Neural progenitor cell (in vitro differentiated cells): ENCODE measurements around the gene SLC17A9. TPM values are rescaled to one million over a fixed set of nuclear protein-coding genes. Genes with fewer than 3 reads are reported as not detected.

ENCODE experiments used
- DNase-seq: peaks from one replicate; pipeline ENCODE4 v3.0.0-alpha.2; 2016; ENCODE audit warnings: low spot score
- H2AFZ ChIP-seq: fragments of 200-600 bp; sonication (generic); replicated peaks from 2 replicates; pipeline ENCODE4 v1.6.1; 2016; ENCODE audit warnings: antibody characterized with exemption
- H3F3A ChIP-seq: fragments of 200-600 bp; sonication (generic); 2 replicates; pipeline ENCODE4 v1.6.1; 2016; ENCODE audit warnings: antibody characterized with exemption, low read depth
- H3K27ac ChIP-seq: fragments of 200-600 bp; sonication (generic); 2 replicates; pipeline ENCODE4 v1.5.1; 2016; ENCODE audit warnings: mild to moderate bottlenecking
- H3K27me3 ChIP-seq: fragments of 200-600 bp; sonication (generic); 2 replicates; pipeline ENCODE4 v1.6.1; 2016; ENCODE audit warnings: mild to moderate bottlenecking, moderate library complexity
- H3K36me3 ChIP-seq: fragments of 200-600 bp; sonication (generic); 2 replicates; pipeline ENCODE4 v1.5.1; 2016
- H3K4me1 ChIP-seq: fragments of 200-600 bp; sonication (generic); 2 replicates; pipeline ENCODE4 v1.6.1; 2016; ENCODE audit warnings: mixed run types
- H3K4me2 ChIP-seq: fragments of 200-600 bp; sonication (generic); 2 replicates; pipeline ENCODE4 v1.6.1; 2016
- H3K4me3 ChIP-seq: fragments of 200-600 bp; sonication (generic); 2 replicates; pipeline ENCODE4 v1.5.1; 2016
- H3K79me2 ChIP-seq: fragments of 200-600 bp; sonication (generic); 2 replicates; pipeline ENCODE4 v1.6.1; 2016; ENCODE audit warnings: low read depth
- H3K9ac ChIP-seq: fragments of 200-600 bp; sonication (generic); 2 replicates; pipeline ENCODE4 v1.6.1; 2016
- H3K9me3 ChIP-seq: fragments of 200-600 bp; sonication (generic); 2 replicates; pipeline ENCODE4 v1.5.1; 2016; ENCODE audit warnings: low read depth
- H4K20me1 ChIP-seq: fragments of 200-600 bp; sonication (generic); 2 replicates; pipeline ENCODE4 v1.6.1; 2016; ENCODE audit warnings: low read depth
- H3K27ac Mint-ChIP-seq: 3 replicates; pipeline ENCODE4 v1.8.0; 2021; ENCODE audit warnings: mixed read lengths
- H3K27me3 Mint-ChIP-seq: 2 replicates; pipeline ENCODE4 v1.8.0; 2022; ENCODE audit warnings: low read depth, mild to moderate bottlenecking, inconsistent platforms, moderate library complexity, mixed read lengths; ENCODE audit not compliant: insufficient read depth
- H3K36me3 Mint-ChIP-seq: 3 replicates; pipeline ENCODE4 v1.8.0; 2021; ENCODE audit warnings: mixed read lengths
- H3K4me1 Mint-ChIP-seq: 3 replicates; pipeline ENCODE4 v1.8.0; 2021; ENCODE audit warnings: mixed read lengths
- H3K4me3 Mint-ChIP-seq: 3 replicates; pipeline ENCODE4 v1.8.0; 2021; ENCODE audit warnings: mild to moderate bottlenecking, moderate library complexity, mixed read lengths
- H3K9me3 Mint-ChIP-seq: 3 replicates; pipeline ENCODE4 v1.8.0; 2020; ENCODE audit warnings: mixed read lengths
- EZH2 ChIP-seq: fragments of 200-600 bp; sonication (generic); IDR thresholded peaks from 2 replicates; pipeline ENCODE4 v1.6.1; 2017; ENCODE audit warnings: antibody characterized with exemption, mild to moderate bottlenecking, moderate library complexity
- EZH2phosphoT487 ChIP-seq: fragments of 200-600 bp; sonication (generic); IDR thresholded peaks from 2 replicates; pipeline ENCODE4 v1.6.1; 2017; ENCODE audit warnings: antibody characterized with exemption
- total RNA-seq: library from RNA; depleted of rRNA; stranded (reverse); fragments of >200 nt; gene quantifications from 2 replicates; pipeline ENCODE4 v1.2.3, GENCODE V29; 2015; ENCODE audit warnings: low replicate concordance
- TF ChIP-seq, protein P1 (sequence below): fragments of 200-600 bp; sonication (generic); IDR thresholded peaks from 2 replicates; pipeline ENCODE4 v1.5.1; 2017; ENCODE audit warnings: antibody characterized with exemption, mild to moderate bottlenecking

The SLC17A9 gene
- total RNA-seq, result 0.17 and 0.74 TPM in 2 replicates

DNA sequence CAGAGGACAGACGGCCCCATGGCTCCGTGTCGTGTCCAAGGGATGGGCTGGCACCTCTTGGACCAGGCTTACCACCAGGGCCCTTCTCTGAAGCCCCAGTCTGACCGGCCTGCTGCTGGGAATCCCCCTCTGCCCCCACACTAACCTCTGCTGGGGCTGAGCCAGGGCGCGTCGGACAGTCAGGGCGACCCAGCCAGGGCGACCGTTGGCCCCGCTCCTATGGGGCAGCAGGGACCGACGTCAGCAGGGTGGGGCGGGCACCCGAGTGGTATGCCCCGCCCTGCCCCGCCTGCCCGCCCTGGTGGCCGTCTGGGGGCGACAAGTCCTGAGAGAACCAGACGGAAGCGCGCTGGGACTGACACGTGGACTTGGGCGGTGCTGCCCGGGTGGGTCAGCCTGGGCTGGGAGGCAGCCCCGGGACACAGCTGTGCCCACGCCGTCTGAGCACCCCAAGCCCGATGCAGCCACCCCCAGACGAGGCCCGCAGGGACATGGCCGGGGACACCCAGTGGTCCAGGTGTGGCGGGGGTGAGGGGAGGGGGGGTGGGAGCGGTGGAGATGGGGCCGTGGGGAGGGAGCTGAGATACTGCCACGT, at the start of gene SLC17A9:
TSS of gene SLC17A9 (plus strand) at position 337 of the 595 bp plus-strand sequence. CDS start at position 459, 122 bp downstream.
- Histone ChIP-seq H3K36me3 (no peaks in the 10 kb centered on the region), H3K4me3 (peak within 1 kb of the TSS; percentile 28), H3K9me3 (no peaks in the 10 kb centered on the region), H3K79me2 (peaks cover 7% of the 10 kb centered on the region), H2AFZ (peak within 1 kb of the TSS; percentile 69), H3F3A (peaks cover 26% of the 10 kb centered on the region), H3K27ac (no peak within 1 kb of the TSS), H3K27me3 (peaks cover 6% of the 10 kb centered on the region), H3K4me1 (peaks cover 21% of the 10 kb centered on the region), H3K4me2 (peak within 1 kb of the TSS; percentile 74), H4K20me1 (peaks cover 20% of the 10 kb centered on the region), H3K9ac (no peak within 1 kb of the TSS)
- no peak for TF ChIP-seq EZH2
- TF ChIP-seq, protein P1, sequence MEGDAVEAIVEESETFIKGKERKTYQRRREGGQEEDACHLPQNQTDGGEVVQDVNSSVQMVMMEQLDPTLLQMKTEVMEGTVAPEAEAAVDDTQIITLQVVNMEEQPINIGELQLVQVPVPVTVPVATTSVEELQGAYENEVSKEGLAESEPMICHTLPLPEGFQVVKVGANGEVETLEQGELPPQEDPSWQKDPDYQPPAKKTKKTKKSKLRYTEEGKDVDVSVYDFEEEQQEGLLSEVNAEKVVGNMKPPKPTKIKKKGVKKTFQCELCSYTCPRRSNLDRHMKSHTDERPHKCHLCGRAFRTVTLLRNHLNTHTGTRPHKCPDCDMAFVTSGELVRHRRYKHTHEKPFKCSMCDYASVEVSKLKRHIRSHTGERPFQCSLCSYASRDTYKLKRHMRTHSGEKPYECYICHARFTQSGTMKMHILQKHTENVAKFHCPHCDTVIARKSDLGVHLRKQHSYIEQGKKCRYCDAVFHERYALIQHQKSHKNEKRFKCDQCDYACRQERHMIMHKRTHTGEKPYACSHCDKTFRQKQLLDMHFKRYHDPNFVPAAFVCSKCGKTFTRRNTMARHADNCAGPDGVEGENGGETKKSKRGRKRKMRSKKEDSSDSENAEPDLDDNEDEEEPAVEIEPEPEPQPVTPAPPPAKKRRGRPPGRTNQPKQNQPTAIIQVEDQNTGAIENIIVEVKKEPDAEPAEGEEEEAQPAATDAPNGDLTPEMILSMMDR, result peak; percentile 14
- no peak within 1 kb of the TSS for H3K4me3 Mint-ChIP-seq
- peaks cover 28% of the 10 kb centered on the region for H3K36me3 Mint-ChIP-seq
- H3K27me3 Mint-ChIP-seq, result peaks cover 2% of the 10 kb centered on the region
- peaks cover 17% of the 10 kb centered on the region for H3K4me1 Mint-ChIP-seq
- H3K27ac Mint-ChIP-seq, result peak within 1 kb of the TSS; percentile 63
- H3K9me3 Mint-ChIP-seq, result no peaks in the 10 kb centered on the region
- DNase-seq, result peak; percentile 79

DNA sequence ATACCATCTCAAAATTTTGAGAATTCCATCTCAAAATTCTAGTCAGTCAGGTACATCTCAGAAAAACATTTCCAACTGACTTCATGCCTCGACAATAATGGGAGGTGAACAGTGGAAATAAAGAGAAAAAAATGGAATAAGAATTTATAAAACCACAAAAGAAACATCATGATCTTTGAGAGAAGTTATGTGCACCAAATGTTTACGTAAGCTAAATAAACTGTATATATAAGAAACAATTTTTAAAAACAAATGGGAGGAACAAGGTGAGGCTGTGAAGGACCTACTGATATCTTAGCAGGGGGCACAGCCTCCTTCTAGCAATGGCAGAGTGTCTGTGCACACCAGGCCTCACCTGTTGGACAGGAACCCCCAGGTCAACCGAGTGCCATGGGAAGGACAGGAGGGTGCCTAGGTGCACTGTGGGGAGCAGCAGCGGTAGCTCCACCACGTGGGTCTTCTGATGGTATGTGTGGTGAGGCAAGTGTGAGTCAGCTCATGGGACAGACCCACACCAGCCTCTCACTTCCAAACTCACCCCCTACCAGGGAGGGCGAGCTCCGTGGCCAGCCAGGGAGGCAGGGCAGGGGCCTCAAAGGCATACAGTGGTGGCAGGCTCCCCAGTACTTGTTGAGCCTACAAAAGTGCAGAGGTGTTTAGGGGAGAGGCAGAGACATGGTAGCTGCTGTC, 49.4 kb upstream of the SLC17A9 start:
- Histone ChIP-seq H3K4me2 (no peak overlapping the region), H3K27ac (no peak overlapping the region)
- H3K4me3 Mint-ChIP-seq, result no peak overlapping the region

DNA sequence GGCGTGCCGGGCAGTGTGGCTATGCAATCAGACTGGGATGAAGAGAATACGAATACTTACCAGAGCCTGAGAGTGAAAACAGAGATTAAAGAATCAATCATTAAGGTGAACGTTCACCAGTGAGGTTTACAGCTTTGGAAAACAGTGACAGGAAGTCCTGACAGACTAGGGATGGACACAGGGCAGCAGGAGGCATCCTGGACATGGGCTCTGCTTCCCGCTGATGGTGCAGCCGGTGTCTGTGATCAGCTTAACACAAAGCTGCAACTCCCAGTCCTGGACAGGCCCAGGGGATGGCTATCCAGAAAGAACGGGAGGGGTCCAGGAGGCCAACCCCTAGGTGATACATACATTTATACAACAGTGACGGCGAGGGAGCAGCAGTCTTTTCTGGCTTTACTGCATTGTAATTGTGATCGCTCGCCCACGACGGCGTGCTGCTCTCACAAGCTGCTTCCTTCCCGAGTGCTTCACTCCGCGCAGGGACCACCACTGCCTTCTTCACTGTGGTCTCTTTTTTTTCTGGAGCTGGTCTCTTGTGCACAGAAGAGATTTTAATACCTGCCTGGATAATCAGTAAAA, 46.9 kb upstream of the SLC17A9 start:
- Mint-ChIP-seq H3K27me3 (peaks cover 2% of the 10 kb centered on the region), H3K4me1 (peaks cover 2% of the 10 kb centered on the region)
- peaks cover 57% of the 10 kb centered on the region for H4K20me1 ChIP-seq

More for the DNA sequence above, 49.4 kb upstream of the SLC17A9 start:
- H3K27me3 ChIP-seq, result no peaks in the 10 kb centered on the region
- H3F3A ChIP-seq, result peaks cover 47% of the 10 kb centered on the region
- peaks cover 17% of the 10 kb centered on the region for H3K4me1 ChIP-seq
- H3K9me3 ChIP-seq, result no peaks in the 10 kb centered on the region
- TF ChIP-seq, protein P1, result no peak
- no peak for TF ChIP-seq EZH2phosphoT487
- TF ChIP-seq EZH2, result no peak
- no peaks in the 10 kb centered on the region for H3K9me3 Mint-ChIP-seq
- H3K27ac Mint-ChIP-seq, result no peak overlapping the region
- DNase-seq, result no peak
- no peaks in the 10 kb centered on the region for H3K36me3 ChIP-seq
- H4K20me1 ChIP-seq, result peaks cover 49% of the 10 kb centered on the region
- peaks cover 32% of the 10 kb centered on the region for H3K36me3 Mint-ChIP-seq
- peaks cover 15% of the 10 kb centered on the region for H3K79me2 ChIP-seq
- no peak overlapping the region for H3K4me3 ChIP-seq
- peaks cover 19% of the 10 kb centered on the region for H3K4me1 Mint-ChIP-seq
- no peak overlapping the region for H2AFZ ChIP-seq
- H3K27me3 Mint-ChIP-seq, result peaks cover 2% of the 10 kb centered on the region
- no peak overlapping the region for H3K9ac ChIP-seq

More for the DNA sequence above, 46.9 kb upstream of the SLC17A9 start:
- H3K27ac Mint-ChIP-seq, result no peak overlapping the region
- DNase-seq, result no peak
- Histone ChIP-seq H2AFZ (no peak overlapping the region), H3K27me3 (no peaks in the 10 kb centered on the region), H3K79me2 (peaks cover 40% of the 10 kb centered on the region), H3K4me3 (no peak overlapping the region), H3K4me2 (no peak overlapping the region), H3K4me1 (no peaks in the 10 kb centered on the region), H3K9ac (no peak overlapping the region), H3K9me3 (no peaks in the 10 kb centered on the region), H3K36me3 (no peaks in the 10 kb centered on the region), H3F3A (peaks cover 39% of the 10 kb centered on the region), H3K27ac (no peak overlapping the region)
- H3K36me3 Mint-ChIP-seq, result peaks cover 48% of the 10 kb centered on the region
- no peaks in the 10 kb centered on the region for H3K9me3 Mint-ChIP-seq
- H3K4me3 Mint-ChIP-seq, result no peak overlapping the region
- TF ChIP-seq EZH2 (no peak), EZH2phosphoT487 (no peak)
- TF ChIP-seq, protein P1, result no peak
